Right renal cortex interstitium (tissue), 3 donors: Measurements from ENCODE around the gene GSTM4. TPM values are rescaled to one million over a fixed set of nuclear protein-coding genes. Genes with fewer than 3 reads are reported as not detected.

ENCODE experiments used
- DNase-seq, 3 donors: peaks; one replicate each; pipeline ENCODE4 v3.0.0-alpha.2; 2013; ENCODE audit warnings: low read depth in 3 of 3, low spot score in 2 of 3
- polyA plus RNA-seq, 3 donors: library from polyadenylated mRNA; unstranded; fragments of 120-200 nt; gene quantifications; one replicate each; pipeline ENCODE4 v1.2.1, GENCODE V29; 2013; ENCODE audit not compliant: insufficient read length in 3 of 3

Gene GSTM4
- polyA plus RNA-seq, 3 donors = 57.7 to 69.9 (median 61.7) TPM

DNA sequence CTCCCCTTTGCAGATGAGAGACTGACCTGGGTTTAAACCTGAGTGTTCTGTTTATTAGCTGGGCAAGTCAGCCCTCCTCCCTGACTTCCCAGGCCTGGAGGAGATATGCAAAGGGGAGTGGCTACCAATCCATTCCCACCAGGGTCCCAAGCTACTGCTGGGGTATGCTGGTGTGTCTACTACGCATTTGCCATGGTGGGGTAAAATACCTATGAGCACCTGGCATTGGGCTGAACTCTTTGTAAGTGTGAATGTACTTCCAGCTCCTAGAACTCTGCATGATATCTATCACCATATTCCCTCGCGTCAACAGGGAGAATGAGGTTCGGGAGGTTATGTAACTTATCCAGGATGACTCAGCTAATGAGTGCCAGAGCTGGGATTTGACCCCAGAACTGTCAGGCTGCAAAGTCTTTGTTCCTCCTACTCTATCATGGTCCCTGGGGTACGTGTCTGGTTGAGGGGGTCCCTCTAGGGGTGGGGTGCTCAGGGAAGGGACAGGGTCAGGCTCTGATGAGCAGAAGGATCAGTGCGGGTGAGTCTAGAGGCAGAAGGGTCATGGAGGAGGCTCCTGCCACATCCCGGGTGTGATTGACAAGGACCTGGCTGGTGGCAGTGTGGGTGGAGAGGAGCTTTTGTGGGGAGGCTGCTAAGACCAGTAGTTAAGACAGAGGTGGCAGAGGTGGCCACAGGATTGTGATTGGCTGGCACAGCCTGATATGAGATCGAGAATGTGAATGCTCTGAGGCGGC is 19.5 kb upstream of the GSTM4 start:
- DNase-seq = no peak

DNA sequence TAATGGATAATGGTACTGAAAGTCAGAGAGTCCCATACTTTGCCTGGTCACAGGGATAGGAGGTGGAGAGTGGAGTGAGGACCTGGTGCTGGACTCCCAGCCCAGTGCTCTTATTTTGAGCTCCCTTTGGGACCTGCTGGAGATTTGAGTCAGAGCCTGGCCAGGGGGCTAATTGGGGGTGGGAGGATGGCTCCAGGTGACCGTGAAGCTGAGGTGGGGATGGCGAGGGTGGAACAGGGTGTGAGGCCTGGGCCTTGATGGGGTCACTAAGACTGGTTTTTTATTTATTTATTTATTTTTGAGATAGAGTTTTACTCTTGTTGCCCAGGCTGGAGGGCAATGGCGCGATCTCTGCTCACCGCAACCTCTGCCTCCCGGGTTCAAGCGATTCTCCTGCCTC is 18.5 kb upstream of the GSTM4 start:
- DNase-seq = no peak

DNA sequence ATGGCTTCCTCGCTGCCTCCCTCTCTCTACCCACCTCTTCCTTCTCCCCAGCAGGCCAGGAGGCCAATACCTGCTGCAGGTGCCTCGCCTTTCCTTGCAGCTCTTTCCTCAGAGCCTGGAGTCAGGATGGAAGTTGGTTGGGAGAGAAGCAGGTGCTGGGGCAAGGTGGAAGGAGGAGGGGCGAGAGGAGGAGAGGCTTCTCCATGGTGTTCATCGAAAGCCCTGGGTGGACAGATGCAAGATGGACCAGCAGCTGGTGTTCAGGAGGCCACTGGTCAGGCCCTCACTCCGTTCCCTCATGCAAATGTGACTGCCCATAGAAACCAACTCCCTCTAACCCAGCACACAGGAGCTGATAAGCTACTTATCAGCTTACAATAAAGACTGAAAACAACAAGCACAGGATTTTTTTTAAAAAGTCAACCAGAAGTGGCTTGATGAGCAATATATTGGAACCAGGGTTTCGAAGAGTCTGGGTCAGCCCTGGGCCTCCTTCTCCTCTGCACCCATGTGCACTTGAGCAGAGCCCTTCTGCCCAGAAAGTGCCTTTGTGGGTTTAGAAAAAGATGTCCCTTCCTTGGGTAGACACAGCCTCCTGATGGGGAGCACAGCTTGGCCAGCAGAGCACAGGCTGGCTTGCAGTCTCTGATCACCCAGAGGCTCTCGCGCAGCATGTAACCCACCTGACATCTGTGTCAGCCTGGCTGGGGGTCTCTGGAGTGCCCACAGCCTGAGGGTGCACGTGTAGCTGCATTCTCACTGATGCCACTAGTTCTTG is 16.6 kb upstream of the GSTM4 start:
- DNase-seq = no peak

DNA sequence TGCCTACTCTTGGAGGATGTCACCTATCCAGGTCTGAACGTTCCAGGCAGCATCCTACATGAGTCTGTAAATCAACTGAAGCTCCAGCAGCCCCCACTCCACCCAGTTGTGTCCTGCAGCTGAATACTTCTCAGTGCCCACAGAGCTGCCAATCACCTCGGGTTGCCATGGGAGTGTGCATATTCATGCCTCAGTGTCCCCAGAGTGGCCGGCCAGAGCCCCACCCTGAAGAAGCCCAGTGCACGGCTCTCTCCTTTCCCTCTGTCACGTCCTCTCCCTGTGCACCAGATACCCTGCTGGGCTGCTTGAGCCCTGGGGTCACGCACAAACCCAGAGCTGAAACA is 16.1 kb upstream of the GSTM4 start:
- no peak for DNase-seq

DNA sequence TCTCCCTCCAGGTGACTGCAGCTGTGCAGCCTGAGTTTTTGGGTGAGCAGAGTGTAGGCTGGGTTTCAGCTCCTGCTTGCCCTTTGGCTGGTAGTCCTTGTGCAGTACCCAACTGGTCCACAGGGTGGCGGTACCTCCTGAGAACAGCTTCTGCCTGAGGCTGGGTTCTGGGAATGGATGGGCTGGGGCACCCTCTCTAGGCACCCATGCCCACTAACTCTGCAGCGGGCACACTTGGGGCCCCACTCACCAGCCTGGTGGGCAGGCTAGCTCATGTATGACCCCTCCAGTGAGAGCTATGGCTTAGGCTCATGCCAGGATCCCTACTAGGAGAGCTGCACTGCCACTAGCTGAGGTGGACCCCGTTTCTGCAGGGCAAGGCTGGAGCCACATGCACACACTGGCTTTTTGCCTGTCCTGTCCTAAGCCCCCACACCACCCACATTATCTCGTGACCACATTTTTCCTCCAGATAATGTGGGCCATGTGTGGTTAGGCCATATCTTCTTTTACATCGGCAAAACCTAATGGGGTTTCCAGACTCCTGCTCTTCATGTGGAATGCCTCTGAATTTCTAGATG is 15.5 kb upstream of the GSTM4 start:
- DNase-seq = no peak

DNA sequence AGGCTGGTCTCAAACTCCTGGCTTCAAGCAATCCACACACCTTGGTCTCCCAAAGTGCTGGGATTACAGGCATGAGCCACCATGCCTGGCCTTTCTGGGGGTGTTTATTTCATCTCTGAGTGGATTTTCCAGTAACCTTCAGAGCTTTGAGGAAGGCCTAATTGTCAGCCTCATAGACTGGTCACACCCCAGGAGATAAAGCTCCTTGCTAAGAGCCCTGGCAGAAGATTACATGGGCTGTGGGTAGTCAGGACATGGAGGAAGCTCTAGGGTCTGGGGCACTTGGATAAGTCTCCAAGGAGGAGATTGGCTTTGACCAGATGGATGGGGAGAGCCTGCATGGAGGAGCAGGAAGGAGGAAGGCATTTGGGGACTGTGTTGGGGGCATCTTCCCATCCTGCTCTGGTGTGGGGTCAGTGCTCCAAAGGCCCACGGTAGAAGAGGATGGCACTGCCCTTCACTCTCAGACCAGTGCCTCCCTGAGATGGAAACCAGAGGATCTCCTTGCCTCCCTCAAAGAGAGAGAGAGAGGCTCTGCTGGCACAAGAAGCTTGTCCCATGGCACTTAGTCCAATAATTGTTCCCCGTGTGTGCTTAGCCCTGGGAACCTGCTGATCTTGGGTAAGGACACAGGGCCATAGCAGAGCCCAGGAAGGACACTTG is 14.7 kb upstream of the GSTM4 start:
- DNase-seq = no peak

DNA sequence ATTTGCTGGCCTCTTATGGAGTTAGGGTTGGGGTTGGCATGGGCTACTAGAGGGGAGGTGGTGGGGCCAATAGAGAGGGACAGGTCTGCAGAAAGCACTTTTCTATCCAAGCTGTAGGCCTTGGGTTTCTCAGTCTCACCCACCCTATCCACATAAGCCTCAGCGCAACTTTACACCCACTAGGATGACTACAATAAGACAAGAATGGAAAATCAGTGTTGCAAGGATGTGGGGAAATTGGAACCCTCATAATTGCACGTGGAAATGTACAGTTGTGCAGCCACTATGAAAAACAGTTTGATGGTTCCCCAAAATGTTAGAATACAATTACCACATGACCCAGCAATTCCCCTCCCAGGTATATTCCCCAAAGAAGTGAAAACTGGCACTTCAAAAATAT is 14.0 kb upstream of the GSTM4 start:
- DNase-seq = no peak

DNA sequence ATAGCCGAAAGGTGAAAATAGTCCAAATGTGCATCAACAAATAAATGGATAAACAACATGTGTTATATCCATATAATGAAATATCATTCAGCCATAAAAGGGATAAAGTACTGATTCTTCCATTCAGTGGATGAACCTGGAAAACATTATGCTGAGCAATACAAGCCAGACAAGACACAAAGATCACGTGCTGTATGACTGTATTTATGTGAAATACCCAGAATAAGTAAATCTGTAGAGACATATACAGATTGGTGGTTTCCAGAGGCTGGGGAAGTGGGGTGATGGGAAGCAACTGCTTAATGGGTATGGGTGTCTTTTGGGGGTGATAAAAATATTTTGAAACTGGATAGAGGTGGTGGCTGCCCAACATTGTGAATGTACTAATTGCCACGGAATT is 13.3 kb upstream of the GSTM4 start:
- no peak for DNase-seq

DNA sequence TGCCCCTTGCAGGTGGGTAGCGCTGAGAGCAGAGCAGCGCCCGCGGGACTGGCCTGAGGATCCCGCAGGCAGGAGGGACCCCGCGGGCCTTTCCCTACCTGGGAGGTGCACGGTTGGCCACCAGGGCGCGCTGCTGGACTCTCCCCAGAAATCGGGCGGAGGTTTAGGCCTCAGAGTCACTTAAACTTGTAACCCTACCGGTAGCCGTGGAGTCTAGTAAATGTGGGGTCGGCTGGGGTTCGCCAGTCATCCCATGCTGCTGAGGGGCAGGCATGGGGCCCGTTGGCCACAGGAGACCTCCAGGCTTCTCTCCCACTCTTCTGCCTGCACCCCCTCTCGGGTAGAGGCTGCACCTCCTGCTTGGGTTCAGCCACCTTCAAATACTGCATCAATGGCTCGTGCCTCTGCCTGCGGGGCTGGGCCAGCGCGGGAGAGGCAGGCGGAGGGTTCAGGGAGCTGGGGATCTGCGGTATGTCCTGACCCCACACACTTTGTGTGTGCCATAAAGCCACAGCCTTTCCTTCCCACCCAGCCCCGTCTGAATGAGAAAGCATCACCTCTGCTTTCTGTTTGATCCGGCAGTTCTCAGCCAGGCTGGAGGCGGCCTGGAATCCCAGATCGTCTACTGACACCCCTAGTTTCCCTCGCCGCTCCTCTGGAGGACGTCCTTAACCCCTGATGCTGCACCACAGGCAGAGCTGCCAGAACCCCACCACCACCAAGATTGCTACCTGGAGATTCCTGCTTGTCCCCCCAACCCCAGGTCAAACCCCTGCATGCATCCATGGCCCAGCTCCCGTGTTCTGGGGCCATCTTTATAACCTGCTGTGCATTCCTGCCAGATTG is 12.3 kb upstream of the GSTM4 start:
- peak in 1 of 3 donors; percentile 61 for DNase-seq

DNA sequence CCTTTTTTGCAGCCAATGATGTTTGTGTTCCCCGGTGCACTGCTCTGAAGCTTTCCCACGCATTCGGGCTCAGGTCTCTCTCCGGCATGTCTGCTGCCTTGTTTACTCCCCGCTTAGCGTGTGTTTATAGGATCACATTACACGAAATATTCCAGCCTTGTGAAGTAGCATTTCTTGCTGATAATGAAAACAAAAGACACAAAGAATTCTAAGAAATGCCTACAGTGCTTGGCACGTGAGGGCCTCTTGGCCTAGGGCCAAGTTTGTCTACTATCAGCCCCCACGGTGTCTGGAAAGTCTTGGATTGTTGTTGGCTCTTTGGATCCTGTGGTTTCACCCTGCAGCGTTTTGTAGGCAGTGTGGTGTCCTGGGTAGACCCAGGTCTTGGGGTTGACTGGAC is 11.2 kb upstream of the GSTM4 start:
- DNase-seq = no peak

DNA sequence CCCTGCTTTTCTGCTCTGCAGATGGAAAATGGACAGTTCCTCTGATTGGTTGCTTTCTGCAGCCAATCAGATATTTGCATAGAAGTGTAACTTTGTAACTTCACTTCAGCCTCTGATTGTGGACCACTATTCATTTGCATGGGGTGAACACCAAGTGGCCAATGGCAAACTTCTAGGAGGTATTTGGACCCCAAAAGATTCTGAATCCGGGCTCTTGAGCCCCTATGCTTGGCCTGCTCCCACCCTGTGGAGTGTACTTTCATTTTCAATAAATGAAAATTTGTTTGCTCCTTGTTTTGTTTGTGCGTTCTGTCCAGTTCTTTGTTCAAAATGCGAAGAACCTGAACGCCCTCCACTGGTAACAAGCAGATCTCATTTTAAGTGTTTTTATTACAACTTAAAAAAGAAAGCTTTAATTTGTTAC is 6.4 kb upstream of the GSTM4 start:
- DNase-seq = no peak

DNA sequence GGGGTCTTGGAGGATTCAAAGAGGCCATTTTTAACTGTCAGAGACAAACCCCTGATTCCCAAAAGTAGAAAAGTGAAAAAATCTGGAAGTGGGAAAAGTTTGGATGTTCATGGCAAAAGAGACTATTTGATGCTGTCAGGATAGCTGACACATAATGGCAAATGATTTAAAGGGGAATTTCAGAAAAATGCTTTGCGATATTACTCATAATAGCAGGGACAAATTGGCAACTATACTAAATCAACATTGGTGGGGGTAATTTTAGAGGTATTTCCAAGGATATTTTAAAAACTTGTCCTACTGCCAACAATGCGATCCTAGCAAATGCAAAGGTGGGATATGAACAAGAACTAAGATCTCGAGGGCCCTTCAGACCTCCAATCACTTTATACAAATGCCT is 5.3 kb upstream of the GSTM4 start:
- DNase-seq = no peak

DNA sequence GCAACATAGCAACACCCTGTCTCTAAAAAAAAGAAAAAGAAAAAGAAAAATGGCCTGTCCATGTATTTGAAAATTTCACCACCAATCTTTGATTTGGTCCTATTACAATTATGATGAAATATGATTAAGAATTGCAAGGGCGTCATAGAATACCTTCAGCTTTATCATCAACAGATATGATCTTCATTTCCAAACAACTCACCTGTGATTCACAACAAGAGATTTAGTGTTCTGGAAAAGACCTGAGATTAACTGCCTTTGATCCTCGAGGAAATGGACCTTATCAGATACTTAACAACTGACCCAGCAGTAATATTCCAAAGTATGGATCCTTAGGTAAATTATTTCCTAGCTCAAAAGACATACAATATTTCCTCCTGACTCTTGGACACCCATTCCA is 3.5 kb upstream of the GSTM4 start:
- no peak for DNase-seq

DNA sequence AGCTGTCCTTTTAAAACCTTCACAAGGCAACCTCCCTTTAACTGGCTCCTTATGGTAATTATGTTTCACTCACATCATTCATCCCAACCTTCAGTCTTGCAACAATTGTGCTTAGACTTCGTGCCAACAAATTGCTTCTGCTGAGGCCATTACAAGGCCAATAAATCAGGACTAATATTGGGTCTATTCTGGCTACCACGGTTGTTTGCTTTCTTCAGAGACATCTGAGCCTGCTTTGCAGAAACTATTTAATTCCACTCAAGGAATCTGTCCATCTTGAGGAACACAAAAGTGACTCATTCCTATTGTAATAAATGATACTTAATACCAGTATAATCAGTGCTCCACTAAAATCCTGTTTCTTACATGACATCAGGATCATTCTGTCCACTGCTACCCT is 2.6 kb upstream of the GSTM4 start:
- DNase-seq = no peak

DNA sequence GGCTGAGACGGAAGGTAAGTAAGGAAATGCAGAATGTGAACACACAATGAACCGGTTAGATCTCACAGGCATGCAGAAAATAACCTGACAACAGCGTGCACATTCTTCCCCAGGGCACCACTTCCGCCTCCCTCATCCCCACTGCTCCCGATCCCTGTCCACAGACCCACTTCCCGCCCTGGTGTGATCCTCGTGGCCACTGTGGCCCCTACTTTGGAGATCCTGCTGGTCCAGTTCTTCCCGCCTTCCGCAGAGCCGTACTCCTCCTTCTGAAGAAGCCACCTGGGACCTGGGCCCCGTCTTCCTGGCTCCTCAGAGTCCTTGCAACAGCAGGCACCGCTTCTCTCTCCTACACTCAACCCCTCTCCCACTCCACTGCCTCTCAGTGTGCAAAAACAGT is 1.4 kb upstream of the GSTM4 start:
- no peak for DNase-seq

DNA sequence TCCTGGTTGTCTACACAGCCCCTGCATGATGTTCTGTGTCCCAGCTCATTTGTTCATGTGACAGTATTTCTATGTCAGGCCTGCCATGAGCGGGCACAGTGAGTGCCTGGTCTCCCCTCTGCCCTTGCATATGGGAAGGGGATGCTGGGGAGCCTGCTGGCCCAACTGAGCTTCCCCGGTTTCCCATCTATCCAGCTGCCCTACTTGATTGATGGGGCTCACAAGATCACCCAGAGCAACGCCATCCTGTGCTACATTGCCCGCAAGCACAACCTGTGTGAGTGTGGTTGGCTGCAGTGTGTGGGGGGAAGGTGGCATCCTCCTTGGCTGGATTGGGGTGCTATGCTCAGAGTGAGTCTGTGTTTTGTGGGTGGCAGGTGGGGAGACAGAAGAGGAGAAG is 1.5 kb downstream of the GSTM4 start:
- DNase-seq = no peak

DNA sequence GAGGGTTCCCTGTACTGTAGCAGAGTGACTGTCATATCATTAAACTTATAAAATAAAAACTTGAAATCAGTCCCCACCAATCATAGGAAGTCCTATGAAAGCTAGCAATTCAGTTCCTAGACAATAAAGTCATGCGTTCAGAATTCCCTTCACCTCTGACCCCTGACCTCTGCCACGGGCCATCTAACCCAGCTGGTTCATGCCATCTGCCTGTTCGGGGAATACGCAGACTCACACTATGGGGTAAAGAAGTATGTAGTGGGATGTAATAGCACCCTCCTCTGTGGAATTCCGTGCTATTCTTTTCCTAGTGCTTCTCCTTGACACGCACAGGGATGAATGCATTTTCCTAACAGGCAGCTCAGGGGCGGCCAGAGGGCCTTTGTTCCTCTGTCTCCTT is 2.1 kb downstream of the GSTM4 start:
- DNase-seq = no peak

DNA sequence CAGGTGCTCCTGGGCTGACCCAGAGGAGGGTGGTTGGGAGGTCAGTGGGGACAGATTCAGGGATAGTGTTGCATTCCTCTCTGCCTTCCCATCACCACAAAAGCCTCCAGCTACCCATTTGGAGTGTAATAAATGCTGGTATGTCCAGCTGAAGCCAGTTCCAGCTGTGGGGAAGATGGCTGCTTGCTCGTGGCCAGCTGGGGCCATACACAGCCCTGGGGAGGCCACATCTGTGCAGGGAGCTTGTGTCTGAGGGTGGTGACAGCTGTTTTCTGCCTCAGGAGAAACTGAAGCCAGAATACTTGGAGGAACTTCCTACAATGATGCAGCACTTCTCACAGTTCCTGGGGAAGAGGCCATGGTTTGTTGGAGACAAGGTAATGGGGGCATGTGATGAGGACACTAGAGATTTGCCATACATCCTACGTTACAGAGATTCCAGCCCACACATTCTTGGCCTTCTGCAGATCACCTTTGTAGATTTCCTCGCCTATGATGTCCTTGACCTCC is 2.7 kb downstream of the GSTM4 start:
- DNase-seq = no peak

DNA sequence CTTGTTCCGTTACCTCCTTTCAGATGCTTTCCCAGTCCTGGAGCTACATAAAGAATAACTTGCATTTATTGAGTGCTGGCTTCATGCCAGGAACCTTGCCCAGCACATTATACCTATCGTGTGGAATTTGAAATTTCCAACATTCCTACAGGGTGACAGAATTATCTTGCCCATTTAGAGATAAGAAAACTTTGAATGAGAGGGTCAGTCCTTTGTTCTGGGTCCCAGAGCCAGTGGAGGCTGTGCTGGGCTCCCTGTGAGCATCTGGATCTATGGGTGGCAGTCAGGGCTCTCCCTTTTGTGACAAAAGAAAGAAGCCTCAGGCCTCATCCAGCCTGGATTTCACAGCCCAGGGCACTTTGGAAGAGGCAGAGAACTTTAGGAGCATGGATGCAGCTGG is 3.2 kb downstream of the GSTM4 start:
- no peak for DNase-seq

DNA sequence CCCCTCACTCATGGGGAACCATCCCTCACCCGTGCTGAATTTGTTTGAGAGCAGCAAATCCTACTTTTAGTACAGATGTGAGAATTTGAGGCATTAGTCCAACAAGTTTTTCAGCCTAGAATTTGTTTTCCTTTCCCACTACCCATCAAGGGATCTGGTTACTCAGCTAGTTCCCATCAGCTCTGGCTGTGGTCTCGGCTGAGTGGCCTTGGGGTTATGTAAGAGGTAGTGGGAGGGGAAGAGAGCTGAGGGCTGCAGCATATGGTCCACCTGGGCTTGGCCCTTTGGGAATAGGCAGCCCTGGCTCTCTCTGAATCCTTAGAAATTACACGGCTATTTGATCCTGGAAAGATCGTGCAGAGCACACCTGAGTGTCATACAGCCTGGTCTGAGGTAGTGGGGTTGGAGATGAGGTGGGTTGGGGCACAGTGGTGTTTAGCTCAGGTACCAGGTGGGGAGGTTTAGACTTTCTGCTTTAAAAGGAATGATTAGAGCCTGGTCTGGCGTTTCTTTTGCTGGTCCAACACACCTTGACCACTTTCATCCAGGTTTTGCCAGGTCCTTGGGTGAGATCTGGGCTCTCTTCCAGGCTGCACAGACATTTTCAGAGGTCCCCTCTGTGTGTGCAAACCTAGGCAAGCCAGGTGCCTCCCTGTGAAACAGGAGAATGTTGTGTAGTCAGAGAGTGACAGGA is 4.2 kb downstream of the GSTM4 start:
- no peak for DNase-seq
